GM12873 (cell line): ENCODE measurements around the gene PLA2G2F.

Source experiments
- CTCF ChIP-seq: IDR thresholded peaks from 2 replicates; pipeline ENCODE4 v1.5.1; 2012; ENCODE audit warnings: low read depth, mild to moderate bottlenecking, moderate library complexity, low read length, control low read depth; ENCODE audit not compliant: insufficient read depth; ENCODE audit errors: missing control alignments

PLA2G2F gene

DNA sequence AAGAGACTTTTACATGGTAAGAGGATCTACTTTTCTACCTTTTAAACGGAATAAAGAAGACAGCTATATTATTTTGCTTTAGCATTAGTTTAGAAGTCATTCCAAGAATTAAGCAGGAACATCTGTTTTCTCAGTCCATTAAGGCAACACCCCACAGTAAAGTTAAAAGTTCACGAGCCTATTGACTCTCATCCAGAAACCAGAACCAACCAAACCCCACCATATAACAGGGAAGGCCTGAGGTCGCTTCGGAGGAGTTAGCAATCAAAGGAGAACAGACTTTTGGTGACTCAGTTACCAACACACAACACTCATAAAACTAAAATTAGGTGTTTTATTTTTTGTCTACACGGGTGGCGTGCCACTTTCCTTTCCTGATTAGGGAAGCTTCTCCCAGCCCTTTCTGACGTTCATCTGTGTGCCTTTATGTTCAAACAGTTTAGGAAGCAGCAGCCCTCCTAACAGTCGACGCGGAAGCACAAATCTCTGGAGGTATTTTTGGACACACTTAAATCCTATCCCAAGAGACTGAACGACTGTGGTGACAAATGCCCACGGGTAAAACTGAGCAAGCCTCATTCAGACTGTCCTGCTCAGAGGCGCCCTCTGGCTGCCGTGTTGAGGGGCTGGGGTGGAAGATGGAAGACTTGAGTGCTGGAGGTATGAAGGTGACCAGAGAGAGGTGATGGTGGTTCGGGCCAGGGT is 55.8 kb downstream of the PLA2G2F start:
- TF ChIP-seq CTCF, result peak; percentile 90

GRCh38 chr1:20195462-20195780 is 56.3 kb downstream of the PLA2G2F start:
- no peak for TF ChIP-seq CTCF

GRCh38 chr1:20197329-20197791 is 58.2 kb downstream of the PLA2G2F start:
- no peak for TF ChIP-seq CTCF

- no peak for TF ChIP-seq CTCF
Observed at GRCh38 chr1:20198296-20198695, 59.2 kb downstream of the PLA2G2F start.

GRCh38 chr1:20198918-20199317 is 59.8 kb downstream of the PLA2G2F start:
- TF ChIP-seq CTCF, result no peak

- no peak for TF ChIP-seq CTCF
Observed at GRCh38 chr1:20199403-20199802, 60.3 kb downstream of the PLA2G2F start.

DNA sequence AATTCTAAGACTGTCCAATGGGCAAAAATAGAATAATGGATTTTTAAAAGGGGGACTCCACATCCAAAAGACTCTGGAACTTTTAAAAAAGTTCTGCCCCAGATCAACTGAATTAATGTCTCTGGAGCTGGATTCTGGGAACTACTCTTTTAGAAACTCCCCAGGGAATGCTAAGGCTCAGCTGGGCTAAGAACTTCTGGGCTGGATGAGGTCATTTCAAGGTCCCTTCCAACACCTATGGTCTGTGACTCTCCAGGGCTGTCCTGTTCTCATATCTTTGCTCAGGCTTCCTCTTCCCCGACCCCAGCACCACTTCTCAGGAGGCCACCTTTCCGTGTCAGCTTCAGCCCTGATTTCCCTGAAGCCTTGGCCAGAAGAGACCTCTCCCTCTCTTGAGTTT is 60.7 kb downstream of the PLA2G2F start:
- no peak for TF ChIP-seq CTCF
